Activated naive CD8-positive, alpha-beta T cell treated with anti-CD3 and anti-CD28 coated beads, Interleukin-2, amount 50 U/mL, for 24 hours (primary cell): Measurements from ENCODE around the gene HMGCS1.

Source experiments
- ATAC-seq: fragments of 150-1000 bp; cut with Tn5 transposase; one replicate; pipeline ENCODE4 v1.10.0; 2021
- DNase-seq: peaks from one replicate; pipeline ENCODE4 v3.0.0; 2021
- H3K27ac Mint-ChIP-seq: one replicate; pipeline ENCODE4 v1.8.0; 2021; ENCODE audit warnings: mild to moderate bottlenecking, mixed read lengths
- H3K27me3 Mint-ChIP-seq: one replicate; pipeline ENCODE4 v1.8.0; 2021; ENCODE audit warnings: mixed read lengths
- H3K36me3 Mint-ChIP-seq: one replicate; pipeline ENCODE4 v1.8.0; 2021; ENCODE audit warnings: low read depth, mixed read lengths
- H3K4me1 Mint-ChIP-seq: one replicate; pipeline ENCODE4 v1.8.0; 2021; ENCODE audit warnings: mixed read lengths
- H3K4me3 Mint-ChIP-seq: one replicate; pipeline ENCODE4 v1.8.0; 2021; ENCODE audit warnings: mild to moderate bottlenecking, moderate library complexity, mixed read lengths
- H3K9me3 Mint-ChIP-seq: one replicate; pipeline ENCODE4 v1.8.0; 2021; ENCODE audit warnings: mixed read lengths

The HMGCS1 gene

GRCh38 chr5:43303242-43303641 is 10.0 kb downstream of the HMGCS1 start:
- ATAC-seq (peak; percentile 15), DNase-seq (no peak)
- H3K9me3 Mint-ChIP-seq: no peaks in the 10 kb centered on the region
- no peaks in the 10 kb centered on the region for H3K27me3 Mint-ChIP-seq
- H3K36me3 Mint-ChIP-seq: peaks cover 61% of the 10 kb centered on the region
- H3K4me1 Mint-ChIP-seq: peaks cover 62% of the 10 kb centered on the region
- peak overlapping the region; percentile 84 for H3K27ac Mint-ChIP-seq
- H3K4me3 Mint-ChIP-seq: no peak overlapping the region

- Mint-ChIP-seq H3K27me3 (no peaks in the 10 kb centered on the region), H3K4me1 (peaks cover 57% of the 10 kb centered on the region), H3K4me3 (no peak overlapping the region), H3K9me3 (no peaks in the 10 kb centered on the region), H3K36me3 (peaks cover 66% of the 10 kb centered on the region), H3K27ac (peak overlapping the region; percentile 13)
- ATAC-seq (no peak), DNase-seq (no peak)
Observed at GRCh38 chr5:43302481-43302880, 10.7 kb downstream of the HMGCS1 start.

DNA sequence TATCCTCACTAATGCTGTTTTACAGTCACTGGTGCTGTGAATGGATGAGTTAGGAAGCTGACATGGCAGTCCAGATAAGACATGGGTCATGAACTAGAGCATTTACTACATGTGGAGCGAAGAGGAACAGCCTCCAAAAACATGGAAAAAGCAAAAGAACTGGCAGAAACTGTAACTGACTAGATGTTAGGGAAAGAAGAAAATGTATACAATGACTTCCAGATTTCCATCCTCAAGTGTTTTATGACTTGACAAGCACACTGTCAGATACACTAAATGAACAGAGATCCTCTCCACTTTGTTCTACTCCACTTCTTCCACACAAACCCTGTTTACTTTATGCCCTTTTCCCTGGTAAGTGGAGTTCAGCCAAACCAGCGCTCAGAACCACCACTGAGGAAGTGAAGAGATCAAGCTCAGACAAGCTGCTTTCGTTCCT is 11.5 kb downstream of the HMGCS1 start:
- Mint-ChIP-seq H3K36me3 (peaks cover 72% of the 10 kb centered on the region), H3K4me1 (peaks cover 52% of the 10 kb centered on the region), H3K27ac (no peak overlapping the region), H3K4me3 (no peak overlapping the region), H3K9me3 (no peaks in the 10 kb centered on the region), H3K27me3 (no peaks in the 10 kb centered on the region)
- DNase-seq (no peak), ATAC-seq (no peak)

- peaks cover 40% of the 10 kb centered on the region for H3K4me1 Mint-ChIP-seq
- peaks cover 79% of the 10 kb centered on the region for H3K36me3 Mint-ChIP-seq
- ATAC-seq: no peak
Observed at GRCh38 chr5:43300112-43300511, 13.1 kb downstream of the HMGCS1 start.

DNA sequence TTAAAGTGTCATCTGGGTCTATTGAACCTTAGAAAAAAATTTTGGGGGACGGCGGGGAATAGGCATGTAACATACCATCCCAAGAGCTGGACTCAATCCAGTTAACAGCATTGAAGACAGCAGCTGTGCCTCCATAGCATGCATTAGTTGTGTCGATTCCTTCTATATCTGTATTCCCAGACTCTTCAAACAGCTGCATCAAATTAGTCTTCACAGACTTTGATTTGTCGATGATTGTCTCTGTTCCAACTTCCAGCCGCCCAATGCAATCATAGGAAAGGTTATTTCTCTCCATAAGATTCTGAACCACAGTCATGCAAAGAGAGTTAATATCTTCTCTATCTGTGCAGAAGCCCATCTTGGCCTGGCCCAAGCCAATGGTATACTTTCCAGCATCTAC is 14.8 kb downstream of the HMGCS1 start:
- no peak for ATAC-seq
- Mint-ChIP-seq H3K27me3 (no peaks in the 10 kb centered on the region), H3K27ac (no peak overlapping the region), H3K4me3 (no peak overlapping the region), H3K36me3 (peaks cover 81% of the 10 kb centered on the region), H3K9me3 (no peaks in the 10 kb centered on the region), H3K4me1 (peaks cover 23% of the 10 kb centered on the region)
- DNase-seq: no peak

More at GRCh38 chr5:43300112-43300511, 13.1 kb downstream of the HMGCS1 start:
- DNase-seq: no peak
- Mint-ChIP-seq H3K4me3 (no peak overlapping the region), H3K27ac (no peak overlapping the region), H3K9me3 (no peaks in the 10 kb centered on the region), H3K27me3 (no peaks in the 10 kb centered on the region)

- peaks cover 7% of the 10 kb centered on the region for H3K4me1 Mint-ChIP-seq
- ATAC-seq (no peak), DNase-seq (no peak)
- H3K9me3 Mint-ChIP-seq: no peaks in the 10 kb centered on the region
- no peak overlapping the region for H3K4me3 Mint-ChIP-seq
- no peaks in the 10 kb centered on the region for H3K27me3 Mint-ChIP-seq
- H3K36me3 Mint-ChIP-seq: peaks cover 77% of the 10 kb centered on the region
- no peak overlapping the region for H3K27ac Mint-ChIP-seq
Observed at GRCh38 chr5:43296835-43297234, 16.4 kb downstream of the HMGCS1 start.

- Mint-ChIP-seq H3K9me3 (no peaks in the 10 kb centered on the region), H3K27ac (no peak overlapping the region)
Observed at GRCh38 chr5:43295202-43295601, 18.0 kb downstream of the HMGCS1 start.

GRCh38 chr5:43294226-43294625 is 19.0 kb downstream of the HMGCS1 start:
- Mint-ChIP-seq H3K4me3 (no peak overlapping the region), H3K4me1 (no peaks in the 10 kb centered on the region), H3K36me3 (peaks cover 81% of the 10 kb centered on the region), H3K27me3 (no peaks in the 10 kb centered on the region), H3K27ac (no peak overlapping the region), H3K9me3 (no peaks in the 10 kb centered on the region)
- DNase-seq (no peak), ATAC-seq (no peak)

More at GRCh38 chr5:43295202-43295601, 18.0 kb downstream of the HMGCS1 start:
- peaks cover 79% of the 10 kb centered on the region for H3K36me3 Mint-ChIP-seq
- H3K4me1 Mint-ChIP-seq: no peaks in the 10 kb centered on the region
- DNase-seq (no peak), ATAC-seq (no peak)
- H3K27me3 Mint-ChIP-seq: no peaks in the 10 kb centered on the region
- no peak overlapping the region for H3K4me3 Mint-ChIP-seq

DNA sequence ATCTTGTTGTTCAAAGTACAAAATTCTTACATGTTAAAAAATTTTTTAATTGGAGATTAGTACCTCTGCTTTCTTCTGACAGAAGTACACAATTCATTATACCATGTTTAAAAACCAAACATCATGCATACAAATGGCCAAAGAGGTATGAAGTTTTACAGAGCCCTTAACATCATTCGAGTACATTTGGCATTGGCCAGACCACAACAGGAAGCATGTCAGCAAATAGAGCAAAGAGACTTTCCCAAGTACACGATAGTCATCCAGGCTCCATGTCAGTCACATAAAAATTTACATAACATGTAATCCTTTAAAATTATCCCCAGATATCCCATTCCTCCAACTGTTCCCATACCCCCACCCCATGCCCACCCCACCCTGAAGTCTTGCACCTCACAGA is 22.5 kb downstream of the HMGCS1 start:
- no peak overlapping the region for H3K4me3 Mint-ChIP-seq
- no peaks in the 10 kb centered on the region for H3K4me1 Mint-ChIP-seq
- no peak for ATAC-seq
- no peaks in the 10 kb centered on the region for H3K9me3 Mint-ChIP-seq
- no peak for DNase-seq
- no peaks in the 10 kb centered on the region for H3K27me3 Mint-ChIP-seq
- H3K36me3 Mint-ChIP-seq: peaks cover 76% of the 10 kb centered on the region
- H3K27ac Mint-ChIP-seq: no peak overlapping the region

GRCh38 chr5:43288269-43288831 is 24.9 kb downstream of the HMGCS1 start:
- ATAC-seq (no peak), DNase-seq (no peak)
- Mint-ChIP-seq H3K9me3 (no peaks in the 10 kb centered on the region), H3K27me3 (no peaks in the 10 kb centered on the region), H3K4me1 (no peaks in the 10 kb centered on the region), H3K4me3 (no peak overlapping the region), H3K27ac (no peak overlapping the region), H3K36me3 (peaks cover 58% of the 10 kb centered on the region)

DNA sequence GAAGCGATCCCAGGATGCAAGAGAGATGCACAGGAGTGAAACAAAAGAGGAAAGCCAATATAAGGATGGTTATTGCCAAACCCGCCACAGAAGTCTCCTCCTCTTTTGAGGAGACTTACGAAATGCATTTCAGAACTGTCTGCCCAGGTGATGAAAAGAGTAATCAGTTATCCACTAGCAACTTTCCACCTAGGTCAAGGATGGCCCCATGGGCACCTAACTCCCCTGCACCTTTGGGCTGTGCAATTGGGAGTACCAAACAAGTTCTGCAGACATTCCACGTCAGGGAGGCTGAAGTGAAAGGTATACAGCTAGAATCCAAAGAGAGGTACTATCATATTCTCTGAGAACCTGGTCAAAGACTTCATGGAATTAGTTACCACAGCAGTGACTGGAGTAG is 25.7 kb downstream of the HMGCS1 start:
- no peaks in the 10 kb centered on the region for H3K4me1 Mint-ChIP-seq
- H3K4me3 Mint-ChIP-seq: no peak overlapping the region
- peaks cover 51% of the 10 kb centered on the region for H3K36me3 Mint-ChIP-seq

GRCh38 chr5:43286623-43287022 is 26.6 kb downstream of the HMGCS1 start:
- Mint-ChIP-seq H3K4me1 (peaks cover 4% of the 10 kb centered on the region), H3K27ac (peak overlapping the region; percentile 11), H3K9me3 (no peaks in the 10 kb centered on the region), H3K4me3 (no peak overlapping the region), H3K36me3 (peaks cover 46% of the 10 kb centered on the region), H3K27me3 (no peaks in the 10 kb centered on the region)
- DNase-seq (no peak), ATAC-seq (peak; percentile 33)

More for the DNA sequence above, 25.7 kb downstream of the HMGCS1 start:
- Mint-ChIP-seq H3K27ac (no peak overlapping the region), H3K9me3 (no peaks in the 10 kb centered on the region), H3K27me3 (no peaks in the 10 kb centered on the region)
- ATAC-seq: no peak
- no peak for DNase-seq

DNA sequence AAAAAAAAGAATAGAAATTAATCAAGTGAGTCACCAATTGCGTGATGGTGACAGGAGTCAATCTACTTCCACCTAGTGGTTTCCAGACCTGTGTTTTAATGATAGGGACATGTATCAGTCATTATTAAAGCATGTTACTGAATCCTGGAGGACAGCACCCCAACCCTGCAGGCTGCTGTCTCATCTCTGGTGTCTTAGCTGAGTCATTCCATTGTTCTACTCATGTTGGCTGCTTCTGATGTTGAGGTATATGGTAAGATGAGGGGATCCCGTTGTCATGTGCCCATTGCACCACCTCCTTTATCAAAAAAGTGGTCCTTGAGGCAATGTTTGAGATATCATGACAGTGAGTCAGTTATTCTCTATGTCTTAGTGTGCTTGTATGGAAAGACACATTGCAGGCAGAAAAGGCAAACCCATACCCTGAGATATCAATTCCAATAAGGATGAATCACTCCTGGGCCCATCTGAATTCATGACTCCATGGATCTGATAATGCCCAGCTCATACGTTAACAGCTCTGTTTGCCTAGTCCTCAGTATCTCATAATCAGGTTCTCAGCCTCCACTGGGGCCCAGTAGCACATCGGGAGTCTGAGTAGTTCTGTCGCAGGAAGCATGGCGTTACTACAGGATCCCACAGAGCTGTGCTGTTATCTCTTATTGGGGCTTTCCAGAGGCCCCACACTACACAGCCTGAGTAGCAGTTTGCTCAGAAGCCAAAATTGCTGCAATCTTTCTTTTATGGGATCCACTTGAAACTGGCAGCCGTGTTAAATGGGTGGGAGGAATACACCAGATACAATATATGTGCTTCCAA is 31.2 kb downstream of the HMGCS1 start:
- ATAC-seq (peak; percentile 65), DNase-seq (no peak)
- Mint-ChIP-seq H3K27me3 (no peaks in the 10 kb centered on the region), H3K36me3 (peaks cover 14% of the 10 kb centered on the region), H3K27ac (no peak overlapping the region), H3K9me3 (no peaks in the 10 kb centered on the region), H3K4me3 (no peak overlapping the region), H3K4me1 (peaks cover 4% of the 10 kb centered on the region)

DNA sequence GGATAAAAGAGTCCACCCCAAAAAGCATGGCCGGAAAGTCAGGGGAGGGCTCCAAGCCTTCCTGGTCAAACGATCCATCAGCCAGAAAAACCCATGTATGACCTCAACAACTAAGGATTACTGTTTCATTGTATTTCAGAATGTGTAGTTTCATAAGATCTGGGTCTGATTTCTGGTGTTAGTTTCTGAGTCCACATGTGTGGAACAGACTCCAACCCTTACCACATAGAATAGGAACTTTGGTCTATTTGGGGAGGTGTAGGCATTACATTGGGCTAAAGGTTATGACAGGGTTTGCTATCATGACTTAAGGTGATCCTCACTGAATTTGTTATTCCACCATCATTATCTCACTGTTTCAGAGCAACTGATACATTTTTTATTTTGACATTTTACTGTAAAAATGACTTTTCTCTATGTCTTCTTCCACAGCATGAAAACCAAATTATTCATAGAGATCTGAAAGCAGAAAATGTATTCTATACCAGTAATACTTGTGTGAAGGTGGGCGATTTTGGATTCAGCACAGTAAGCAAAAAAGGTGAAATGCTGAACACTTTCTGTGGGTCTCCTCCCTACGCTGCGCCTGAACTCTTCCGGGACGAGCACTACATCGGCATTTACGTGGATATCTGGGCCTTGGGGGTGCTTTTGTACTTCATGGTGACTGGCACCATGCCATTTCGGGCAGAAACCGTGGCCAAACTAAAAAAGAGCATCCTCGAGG is 33.5 kb downstream of the HMGCS1 start:
- DNase-seq: no peak
- no peak overlapping the region for H3K27ac Mint-ChIP-seq
- H3K9me3 Mint-ChIP-seq: no peaks in the 10 kb centered on the region
- no peak for ATAC-seq
- no peaks in the 10 kb centered on the region for H3K27me3 Mint-ChIP-seq
- H3K36me3 Mint-ChIP-seq: peaks cover 6% of the 10 kb centered on the region
- H3K4me1 Mint-ChIP-seq: peaks cover 4% of the 10 kb centered on the region
- H3K4me3 Mint-ChIP-seq: no peak overlapping the region

- Mint-ChIP-seq H3K27ac (no peak overlapping the region), H3K4me3 (no peak overlapping the region), H3K4me1 (no peaks in the 10 kb centered on the region), H3K36me3 (peaks cover 4% of the 10 kb centered on the region), H3K27me3 (peaks cover 7% of the 10 kb centered on the region), H3K9me3 (no peaks in the 10 kb centered on the region)
- ATAC-seq (no peak), DNase-seq (no peak)
Observed at GRCh38 chr5:43275391-43275790, 37.8 kb downstream of the HMGCS1 start.
